ENCODE data around the gene MORN1.

Gene MORN1

DNA sequence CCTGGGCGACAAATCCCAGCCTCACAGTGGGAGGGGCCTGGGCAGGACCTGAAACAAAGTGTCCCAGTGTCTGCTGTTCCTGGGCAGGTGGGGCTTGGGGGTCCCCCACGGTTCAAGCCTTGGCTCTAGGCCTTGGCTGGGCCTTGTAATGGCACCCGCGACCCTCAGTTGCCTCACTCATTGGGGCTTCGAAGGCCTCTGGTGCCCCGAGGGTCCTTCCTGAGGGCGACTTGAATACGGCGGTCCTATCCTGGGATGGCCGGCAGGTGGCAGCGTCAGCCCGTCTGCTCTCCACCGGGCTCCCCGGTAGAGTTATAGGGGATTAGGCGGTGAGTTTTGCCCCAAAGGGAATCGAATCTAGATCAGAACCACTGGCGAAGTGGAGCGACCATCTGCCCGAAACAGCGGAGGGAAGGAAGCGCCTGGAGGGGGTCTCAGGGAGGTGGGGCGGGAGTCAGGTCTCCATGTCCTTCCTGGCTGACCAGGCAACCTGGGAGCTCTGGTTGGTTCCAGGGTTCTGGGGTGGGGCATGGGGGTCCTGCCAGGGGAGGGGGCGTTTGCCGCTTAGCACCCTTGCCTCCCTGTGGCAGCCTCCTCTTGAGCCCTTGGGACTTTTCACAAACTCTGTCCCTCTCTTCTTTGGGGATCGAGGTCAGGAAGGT lies 23.1 kb upstream of the MORN1 start:
- H3K9me3 ChIP-seq (ENCODE audit: control insufficient read depth, low read length) = no peaks in the 10 kb centered on the region
- H3K36me3 ChIP-seq (ENCODE audit: control insufficient read depth, insufficient read depth, low read length) = no peaks in the 10 kb centered on the region
- peak; percentile 61 to 73 (median 67) for DNase-seq
- H3K4me3 ChIP-seq (ENCODE audit: insufficient read depth, low read depth, low read length, poor library complexity, severe bottlenecking) = no peak overlapping the region
- H3K4me1 ChIP-seq (ENCODE audit: control insufficient read depth, insufficient read depth, low read length, poor library complexity, severe bottlenecking) = peaks cover 48% of the 10 kb centered on the region
- no peaks in the 10 kb centered on the region for H3K27me3 ChIP-seq (replicated peaks; ENCODE audit: control insufficient read depth, insufficient read depth, low read length, poor library complexity, severe bottlenecking)
- H3K27ac ChIP-seq (ENCODE audit: insufficient read depth, low read length, poor library complexity, severe bottlenecking) = peak overlapping the region; percentile 80

DNA sequence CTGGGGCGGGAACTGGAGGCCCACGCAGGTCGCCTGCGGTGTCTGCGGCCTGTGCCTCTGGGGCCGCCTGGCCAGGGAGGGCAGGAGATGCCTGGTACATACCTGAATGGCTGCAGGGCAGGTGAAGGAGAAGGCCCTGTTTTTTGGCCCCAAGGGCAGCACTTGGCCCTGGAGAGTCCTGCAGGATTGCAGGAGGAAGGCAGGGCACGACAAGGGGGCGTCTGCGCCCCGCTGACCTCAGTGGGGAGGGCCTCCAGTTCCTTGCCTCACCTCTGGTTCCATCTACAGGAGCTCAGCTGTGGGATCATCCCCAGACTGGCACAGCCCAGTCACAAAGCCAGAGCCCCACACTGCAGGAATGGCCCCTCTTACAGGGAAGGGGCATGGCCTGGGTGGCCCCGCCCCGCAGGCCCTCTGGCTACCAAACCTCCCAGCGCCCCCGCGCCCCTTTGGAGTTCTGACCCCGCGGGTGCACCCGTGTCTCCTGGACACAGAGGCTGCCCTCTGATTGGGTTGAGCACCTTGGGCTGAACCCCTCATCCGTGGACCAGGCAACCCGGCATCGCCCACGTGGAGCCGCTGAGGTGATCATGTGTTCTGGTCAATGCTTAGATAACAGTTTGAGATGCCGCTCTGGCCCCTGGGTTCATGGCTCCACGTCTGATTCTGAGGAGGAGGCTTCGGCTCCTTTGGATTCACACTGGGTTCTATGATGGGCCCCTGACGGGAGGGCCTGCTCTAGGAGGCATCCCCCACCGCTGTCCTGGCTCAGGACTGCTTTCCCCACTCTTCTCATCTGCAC lies 22.3 kb upstream of the MORN1 start:
- peak overlapping the region; percentile 76 for H3K4me3 ChIP-seq (ENCODE audit: insufficient read depth, low read depth, low read length, poor library complexity, severe bottlenecking)
- H3K36me3 ChIP-seq (ENCODE audit: control insufficient read depth, insufficient read depth, low read length) = no peaks in the 10 kb centered on the region
- DNase-seq = no peak
- H3K27me3 ChIP-seq (replicated peaks; ENCODE audit: control insufficient read depth, insufficient read depth, low read length, poor library complexity, severe bottlenecking) = no peaks in the 10 kb centered on the region
- H3K9me3 ChIP-seq (ENCODE audit: control insufficient read depth, low read length) = no peaks in the 10 kb centered on the region
- H3K27ac ChIP-seq (ENCODE audit: insufficient read depth, low read length, poor library complexity, severe bottlenecking) = peak overlapping the region; percentile 80
- peaks cover 48% of the 10 kb centered on the region for H3K4me1 ChIP-seq (ENCODE audit: control insufficient read depth, insufficient read depth, low read length, poor library complexity, severe bottlenecking)

DNA sequence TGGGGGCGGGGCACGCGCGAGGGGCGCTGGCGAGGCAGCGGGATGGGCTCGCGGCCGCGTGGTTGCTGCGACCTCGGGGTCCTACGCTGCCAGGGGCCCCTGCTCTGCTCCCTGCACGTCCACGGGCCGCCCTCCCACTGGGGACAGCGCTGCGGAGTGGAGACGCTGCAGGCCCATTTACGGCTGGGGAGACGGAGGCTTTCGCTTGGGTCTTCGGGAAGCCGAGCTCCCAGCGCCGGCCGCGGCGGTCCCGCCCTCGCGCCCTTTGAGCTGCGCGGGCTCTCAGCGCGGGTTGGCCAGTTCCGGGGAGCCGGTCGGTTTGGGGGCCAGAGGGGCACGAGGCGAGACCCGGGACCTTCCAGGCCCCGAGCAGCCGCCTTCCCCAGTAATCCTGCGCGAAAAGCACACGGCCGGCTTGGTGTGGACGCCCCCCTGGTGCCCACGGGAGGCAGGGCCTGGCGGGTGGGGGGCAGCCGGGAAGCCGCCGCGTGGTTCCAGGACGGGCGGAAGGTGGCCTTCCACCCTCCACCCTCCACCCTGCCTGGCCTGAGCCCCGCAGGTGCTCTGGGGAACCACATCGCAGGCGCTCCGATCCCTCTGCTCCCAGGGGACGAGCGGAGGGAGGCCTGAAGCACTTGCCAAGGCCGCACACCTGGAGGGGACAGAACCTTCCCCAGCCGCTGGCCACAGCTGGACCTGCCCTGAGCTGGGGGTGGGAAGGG lies 21.6 kb upstream of the MORN1 start:
- Histone ChIP-seq H3K36me3 (ENCODE audit: control insufficient read depth, insufficient read depth, low read length) (no peaks in the 10 kb centered on the region), H3K9me3 (ENCODE audit: control insufficient read depth, low read length) (no peaks in the 10 kb centered on the region), H3K27me3 (replicated peaks; ENCODE audit: control insufficient read depth, insufficient read depth, low read length, poor library complexity, severe bottlenecking) (no peaks in the 10 kb centered on the region), H3K4me3 (ENCODE audit: insufficient read depth, low read depth, low read length, poor library complexity, severe bottlenecking) (peak overlapping the region; percentile 76), H3K4me1 (ENCODE audit: control insufficient read depth, insufficient read depth, low read length, poor library complexity, severe bottlenecking) (peaks cover 48% of the 10 kb centered on the region), H3K27ac (ENCODE audit: insufficient read depth, low read length, poor library complexity, severe bottlenecking) (peak overlapping the region; percentile 80)
- no peak for DNase-seq

DNA sequence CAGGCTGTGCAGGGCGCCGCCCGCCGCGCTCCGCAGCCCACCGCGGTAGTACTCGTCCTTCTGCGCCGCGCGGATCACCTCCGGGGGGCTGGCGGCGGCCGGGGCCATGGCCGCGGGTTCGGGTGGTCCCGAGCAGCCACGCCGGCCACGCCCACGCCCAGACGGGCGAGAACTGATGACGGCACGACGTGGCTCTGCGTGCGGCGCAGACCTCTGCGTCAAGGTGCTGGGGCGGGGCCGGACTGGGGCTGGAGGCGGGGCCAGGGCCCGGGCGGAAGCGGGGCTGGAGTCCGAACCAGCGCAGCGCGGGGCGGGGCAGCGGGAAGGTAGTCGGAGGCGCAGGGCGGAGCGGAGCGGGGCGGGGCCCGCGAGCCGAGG lies 21.0 kb upstream of the MORN1 start, which contains the start of gene PEX10:
Gene PEX10, minus strand, starts transcription at position 170 of the 378 bp plus-strand sequence. Its CDS starts 62 bp downstream, at position 108.
- H3K36me3 ChIP-seq (ENCODE audit: control insufficient read depth, insufficient read depth, low read length) = no peaks in the 10 kb centered on the region
- no peaks in the 10 kb centered on the region for H3K27me3 ChIP-seq (replicated peaks; ENCODE audit: control insufficient read depth, insufficient read depth, low read length, poor library complexity, severe bottlenecking)
- H3K4me1 ChIP-seq (ENCODE audit: control insufficient read depth, insufficient read depth, low read length, poor library complexity, severe bottlenecking) = peaks cover 46% of the 10 kb centered on the region
- peak; percentile 96 to 97 (median 96) for DNase-seq
- H3K4me3 ChIP-seq (ENCODE audit: insufficient read depth, low read depth, low read length, poor library complexity, severe bottlenecking) = peak within 1 kb of the TSS; percentile 76
- peak within 1 kb of the TSS; percentile 80 for H3K27ac ChIP-seq (ENCODE audit: insufficient read depth, low read length, poor library complexity, severe bottlenecking)
- H3K9me3 ChIP-seq (ENCODE audit: control insufficient read depth, low read length) = no peaks in the 10 kb centered on the region

DNA sequence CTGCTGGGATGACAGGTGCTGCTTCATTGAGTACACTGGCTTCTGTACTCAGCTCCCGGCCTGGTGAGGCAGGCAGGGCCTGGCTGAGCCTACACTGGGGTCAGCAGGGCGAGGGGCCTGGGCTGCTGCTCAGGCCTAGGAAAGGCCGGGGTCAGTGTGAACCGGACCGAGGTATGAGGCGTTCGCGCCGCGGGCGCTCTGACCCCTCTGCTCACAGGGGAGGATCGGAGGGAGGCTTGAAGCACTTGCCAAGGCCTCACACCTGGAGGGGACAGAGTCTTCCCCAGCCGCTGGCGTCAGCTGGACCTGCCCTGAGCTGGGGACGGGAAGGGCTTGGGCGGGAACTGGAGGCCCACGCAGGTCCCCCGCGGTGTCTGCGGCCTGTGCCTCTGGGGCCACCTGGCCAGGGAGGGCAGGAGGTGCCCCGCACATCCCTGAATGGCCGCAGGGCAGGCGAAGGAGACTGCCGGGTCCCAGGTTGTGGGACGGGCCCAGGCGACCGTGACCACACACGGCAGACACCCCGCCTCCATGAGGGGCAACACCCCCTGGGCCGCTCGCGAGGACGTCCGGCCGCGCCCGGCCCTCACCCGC lies 20.5 kb upstream of the MORN1 start:
- peak in 1 of 3 donors; percentile 19 for DNase-seq
- peak overlapping the region; percentile 80 for H3K27ac ChIP-seq (ENCODE audit: insufficient read depth, low read length, poor library complexity, severe bottlenecking)
- H3K4me1 ChIP-seq (ENCODE audit: control insufficient read depth, insufficient read depth, low read length, poor library complexity, severe bottlenecking) = peaks cover 41% of the 10 kb centered on the region
- peak overlapping the region; percentile 68 for H3K4me3 ChIP-seq (ENCODE audit: insufficient read depth, low read depth, low read length, poor library complexity, severe bottlenecking)
- no peaks in the 10 kb centered on the region for H3K36me3 ChIP-seq (ENCODE audit: control insufficient read depth, insufficient read depth, low read length)
- H3K9me3 ChIP-seq (ENCODE audit: control insufficient read depth, low read length) = no peaks in the 10 kb centered on the region
- H3K27me3 ChIP-seq (replicated peaks; ENCODE audit: control insufficient read depth, insufficient read depth, low read length, poor library complexity, severe bottlenecking) = no peaks in the 10 kb centered on the region

DNA sequence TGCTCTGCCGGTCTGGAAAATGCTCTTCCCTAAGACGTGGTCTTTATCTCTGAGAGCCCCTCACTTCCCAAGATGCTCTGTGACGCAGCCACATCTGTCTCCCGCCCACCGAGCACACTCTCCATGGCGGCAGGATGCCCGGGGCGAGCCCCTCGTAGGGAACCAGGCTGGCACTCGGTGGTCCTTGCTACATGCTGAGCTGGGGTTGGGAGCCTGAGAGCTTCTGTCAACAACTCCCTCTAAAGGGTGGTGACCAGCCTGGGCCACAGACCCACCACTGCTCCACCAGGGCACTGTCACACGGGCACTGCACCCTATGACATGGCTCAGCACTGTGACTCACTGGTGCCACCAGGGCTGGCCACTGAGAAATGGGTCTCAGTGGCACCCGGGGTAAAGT lies 18.4 kb upstream of the MORN1 start:
- Histone ChIP-seq H3K27me3 (replicated peaks; ENCODE audit: control insufficient read depth, insufficient read depth, low read length, poor library complexity, severe bottlenecking) (no peaks in the 10 kb centered on the region), H3K4me1 (ENCODE audit: control insufficient read depth, insufficient read depth, low read length, poor library complexity, severe bottlenecking) (peaks cover 25% of the 10 kb centered on the region), H3K27ac (ENCODE audit: insufficient read depth, low read length, poor library complexity, severe bottlenecking) (no peak overlapping the region), H3K36me3 (ENCODE audit: control insufficient read depth, insufficient read depth, low read length) (peaks cover 20% of the 10 kb centered on the region), H3K4me3 (ENCODE audit: insufficient read depth, low read depth, low read length, poor library complexity, severe bottlenecking) (no peak overlapping the region), H3K9me3 (ENCODE audit: control insufficient read depth, low read length) (no peaks in the 10 kb centered on the region)
- no peak for DNase-seq

DNA sequence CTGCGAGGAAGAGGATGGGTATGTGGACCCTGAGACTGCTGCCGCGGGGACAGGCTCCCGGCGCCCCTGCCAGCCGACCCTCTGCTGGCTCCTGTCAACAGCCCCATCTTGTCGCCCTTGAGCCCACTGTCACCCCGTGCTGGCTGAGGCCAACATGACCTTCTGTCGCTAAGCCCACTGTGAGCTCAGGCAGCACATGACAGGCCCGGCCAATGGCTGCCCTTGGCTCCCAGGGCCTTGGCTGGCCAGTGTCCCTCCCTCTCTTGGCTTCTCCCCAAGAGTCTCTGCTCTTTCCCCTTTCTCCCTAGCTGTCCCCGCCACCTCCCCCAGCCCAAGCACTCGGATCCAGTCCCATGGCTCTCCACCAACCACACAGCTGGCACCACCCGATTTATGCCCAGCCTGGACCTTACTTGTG lies 17.5 kb upstream of the MORN1 start:
- H3K9me3 ChIP-seq (ENCODE audit: control insufficient read depth, low read length) = no peaks in the 10 kb centered on the region
- H3K27me3 ChIP-seq (replicated peaks; ENCODE audit: control insufficient read depth, insufficient read depth, low read length, poor library complexity, severe bottlenecking) = no peaks in the 10 kb centered on the region
- H3K4me1 ChIP-seq (ENCODE audit: control insufficient read depth, insufficient read depth, low read length, poor library complexity, severe bottlenecking) = peaks cover 17% of the 10 kb centered on the region
- H3K4me3 ChIP-seq (ENCODE audit: insufficient read depth, low read depth, low read length, poor library complexity, severe bottlenecking) = no peak overlapping the region
- DNase-seq = no peak
- H3K36me3 ChIP-seq (ENCODE audit: control insufficient read depth, insufficient read depth, low read length) = peaks cover 29% of the 10 kb centered on the region
- H3K27ac ChIP-seq (ENCODE audit: insufficient read depth, low read length, poor library complexity, severe bottlenecking) = no peak overlapping the region

DNA sequence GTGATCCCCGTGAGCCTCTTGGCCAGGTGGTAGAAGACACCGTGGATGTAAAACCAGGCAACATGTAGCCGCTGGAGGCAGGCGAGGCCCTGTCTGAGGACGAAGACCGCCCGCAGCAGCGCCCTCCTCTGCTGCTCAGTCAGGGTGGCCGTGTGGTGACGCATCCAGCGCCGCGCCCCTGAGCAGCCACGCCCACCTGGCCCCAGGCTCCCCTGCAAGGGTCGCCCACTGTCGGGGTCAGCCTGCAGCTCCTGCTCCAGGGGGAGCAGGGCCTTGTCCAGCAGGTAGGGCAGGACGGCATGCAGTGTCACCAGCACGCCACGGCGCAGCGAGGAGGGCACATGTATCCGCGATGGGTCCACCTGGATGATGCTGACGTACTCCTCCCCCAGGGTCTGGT lies 17.1 kb upstream of the MORN1 start:
- no peaks in the 10 kb centered on the region for H3K9me3 ChIP-seq (ENCODE audit: control insufficient read depth, low read length)
- peaks cover 32% of the 10 kb centered on the region for H3K36me3 ChIP-seq (ENCODE audit: control insufficient read depth, insufficient read depth, low read length)
- DNase-seq = no peak
- peaks cover 12% of the 10 kb centered on the region for H3K4me1 ChIP-seq (ENCODE audit: control insufficient read depth, insufficient read depth, low read length, poor library complexity, severe bottlenecking)
- H3K4me3 ChIP-seq (ENCODE audit: insufficient read depth, low read depth, low read length, poor library complexity, severe bottlenecking) = no peak overlapping the region
- no peak overlapping the region for H3K27ac ChIP-seq (ENCODE audit: insufficient read depth, low read length, poor library complexity, severe bottlenecking)
- no peaks in the 10 kb centered on the region for H3K27me3 ChIP-seq (replicated peaks; ENCODE audit: control insufficient read depth, insufficient read depth, low read length, poor library complexity, severe bottlenecking)

DNA sequence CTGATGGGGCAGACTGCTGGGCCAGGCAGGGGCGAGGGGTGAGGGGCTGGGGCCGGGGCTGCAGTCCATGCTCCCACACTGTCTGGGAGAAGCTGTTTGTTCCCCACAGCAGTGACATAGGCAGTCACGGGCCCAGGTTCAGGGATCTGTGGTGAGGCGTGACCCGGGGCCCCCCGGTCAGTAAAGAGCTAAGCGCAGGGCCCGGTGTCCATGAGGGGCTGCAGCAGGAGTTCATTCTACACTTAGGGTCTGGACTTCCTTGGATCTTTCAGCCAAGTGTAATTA lies 16.6 kb upstream of the MORN1 start:
- Histone ChIP-seq H3K4me1 (ENCODE audit: control insufficient read depth, insufficient read depth, low read length, poor library complexity, severe bottlenecking) (peaks cover 7% of the 10 kb centered on the region), H3K27ac (ENCODE audit: insufficient read depth, low read length, poor library complexity, severe bottlenecking) (no peak overlapping the region), H3K9me3 (ENCODE audit: control insufficient read depth, low read length) (no peaks in the 10 kb centered on the region), H3K36me3 (ENCODE audit: control insufficient read depth, insufficient read depth, low read length) (peaks cover 38% of the 10 kb centered on the region), H3K4me3 (ENCODE audit: insufficient read depth, low read depth, low read length, poor library complexity, severe bottlenecking) (no peak overlapping the region), H3K27me3 (replicated peaks; ENCODE audit: control insufficient read depth, insufficient read depth, low read length, poor library complexity, severe bottlenecking) (no peaks in the 10 kb centered on the region)
- DNase-seq = no peak

All from effector memory CD4-positive, alpha-beta T cell (primary cell).